ENCODE data around the gene CYP46A1. TPM values are rescaled to one million over a fixed set of nuclear protein-coding genes. Genes with fewer than 3 reads are reported as not detected.

The CYP46A1 gene
- total and polyA plus RNA-seq, 4 donors = 0.14 to 0.92 (median 0.48) TPM

- Histone ChIP-seq H3K9me3 (ENCODE audit: control insufficient read depth in 4 of 4, low read length in 3 of 4) (peaks cover 0 to under 1% (median 0%) of the 10 kb centered on the region in 4 donors), H3K9ac (ENCODE audit: low read depth in 1 of 2, low read length in 2 of 2) (no peak overlapping the region), H3K4me1 (ENCODE audit: control insufficient read depth in 4 of 4, insufficient read depth in 4 of 4, low read length in 3 of 4) (peaks cover 2 to 18% (median 13%) of the 10 kb centered on the region in 4 donors), H3K27me3 (ENCODE audit: control insufficient read depth in 4 of 4, insufficient read depth in 4 of 4, low read length in 3 of 4) (no peaks in the 10 kb centered on the region), H3K36me3 (ENCODE audit: control insufficient read depth in 4 of 4, insufficient read depth in 3 of 4, low read depth in 1 of 4, low read length in 3 of 4) (no peaks in the 10 kb centered on the region), H3K4me3 (ENCODE audit: low read depth in 1 of 3, low read length in 3 of 3) (no peak overlapping the region), H3K27ac (ENCODE audit: low read depth in 1 of 2, low read length in 2 of 2) (no peak overlapping the region)
- 85% methylated on average over 11 of the region's 11 CpGs for WGBS
- DNase-seq (ENCODE audit: low spot score) = no peak
- TF ChIP-seq ATF3 (IDR thresholded peaks at IDR 0.05) = no peak
- TF ChIP-seq MAX (IDR thresholded peaks at IDR 0.05) = no peak
These were observed 11.4 kb upstream of the CYP46A1 start for GRCh38 chr14:99672506-99673304.

- Histone ChIP-seq H3K36me3 (ENCODE audit: control insufficient read depth in 4 of 4, insufficient read depth in 3 of 4, low read depth in 1 of 4, low read length in 3 of 4) (no peaks in the 10 kb centered on the region), H3K9me3 (ENCODE audit: control insufficient read depth in 4 of 4, low read length in 3 of 4) (peaks cover 0 to 7% (median 2%) of the 10 kb centered on the region in 4 donors), H3K4me1 (ENCODE audit: control insufficient read depth in 4 of 4, insufficient read depth in 4 of 4, low read length in 3 of 4) (peaks cover 2 to 18% (median 13%) of the 10 kb centered on the region in 4 donors), H3K4me3 (ENCODE audit: low read depth in 1 of 3, low read length in 3 of 3) (no peak overlapping the region), H3K9ac (ENCODE audit: low read depth in 1 of 2, low read length in 2 of 2) (no peak overlapping the region), H3K27ac (ENCODE audit: low read depth in 1 of 2, low read length in 2 of 2) (no peak overlapping the region), H3K27me3 (ENCODE audit: control insufficient read depth in 4 of 4, insufficient read depth in 4 of 4, low read length in 3 of 4) (no peaks in the 10 kb centered on the region)
- WGBS = 81% methylated on average over 8 of the region's 8 CpGs
- no peak for DNase-seq (ENCODE audit: low spot score)
- TF ChIP-seq HNF4G (IDR thresholded peaks at IDR 0.05) (no peak), RAD21 (IDR thresholded peaks at IDR 0.05) (no peak), EGR1 (IDR thresholded peaks at IDR 0.05; ENCODE audit: low read depth in 2 of 2) (no peak), FOXA1 (IDR thresholded peaks at IDR 0.05) (no peak), YY1 (IDR thresholded peaks at IDR 0.05) (no peak), JUND (IDR thresholded peaks at IDR 0.05) (no peak), ATF3 (IDR thresholded peaks at IDR 0.05) (no peak), TAF1 (conservative IDR thresholded peaks at IDR 0.05) (no peak), REST (IDR thresholded peaks at IDR 0.05) (no peak), RXRA (IDR thresholded peaks at IDR 0.05) (no peak), ZBTB33 (IDR thresholded peaks at IDR 0.05) (no peak), HNF4A (conservative IDR thresholded peaks at IDR 0.05) (no peak)
These were observed 10.6 kb upstream of the CYP46A1 start for GRCh38 chr14:99673305-99674063.

Measured in liver (tissue), 9 donors.